Measurements from ENCODE around the gene SORBS1.

DNA sequence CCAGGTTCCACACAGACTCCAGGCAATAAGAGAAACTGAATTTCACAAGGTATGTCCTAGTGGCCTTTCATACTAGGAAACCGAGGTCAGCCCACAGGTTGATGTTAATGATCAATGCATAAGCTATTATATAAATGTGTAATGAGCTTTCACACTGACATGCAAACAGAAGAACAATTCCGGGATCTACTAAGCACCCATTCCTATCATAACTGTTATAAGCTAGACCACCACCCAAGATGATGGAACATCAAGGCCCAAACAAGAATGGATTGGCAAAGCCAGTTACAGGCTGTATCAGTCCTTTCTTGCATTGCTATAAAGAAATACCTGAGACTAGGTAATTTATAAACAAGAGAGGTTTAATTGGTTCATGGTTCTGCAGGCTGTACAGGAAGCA lies 15.2 kb downstream of the SORBS1 start:
- TF ChIP-seq, protein P1, sequence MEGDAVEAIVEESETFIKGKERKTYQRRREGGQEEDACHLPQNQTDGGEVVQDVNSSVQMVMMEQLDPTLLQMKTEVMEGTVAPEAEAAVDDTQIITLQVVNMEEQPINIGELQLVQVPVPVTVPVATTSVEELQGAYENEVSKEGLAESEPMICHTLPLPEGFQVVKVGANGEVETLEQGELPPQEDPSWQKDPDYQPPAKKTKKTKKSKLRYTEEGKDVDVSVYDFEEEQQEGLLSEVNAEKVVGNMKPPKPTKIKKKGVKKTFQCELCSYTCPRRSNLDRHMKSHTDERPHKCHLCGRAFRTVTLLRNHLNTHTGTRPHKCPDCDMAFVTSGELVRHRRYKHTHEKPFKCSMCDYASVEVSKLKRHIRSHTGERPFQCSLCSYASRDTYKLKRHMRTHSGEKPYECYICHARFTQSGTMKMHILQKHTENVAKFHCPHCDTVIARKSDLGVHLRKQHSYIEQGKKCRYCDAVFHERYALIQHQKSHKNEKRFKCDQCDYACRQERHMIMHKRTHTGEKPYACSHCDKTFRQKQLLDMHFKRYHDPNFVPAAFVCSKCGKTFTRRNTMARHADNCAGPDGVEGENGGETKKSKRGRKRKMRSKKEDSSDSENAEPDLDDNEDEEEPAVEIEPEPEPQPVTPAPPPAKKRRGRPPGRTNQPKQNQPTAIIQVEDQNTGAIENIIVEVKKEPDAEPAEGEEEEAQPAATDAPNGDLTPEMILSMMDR (IDR thresholded peaks at IDR 0.05): no peak
- no peak for TF ChIP-seq POLR2A (IDR thresholded peaks at IDR 0.05)
